ACC112 (cell line): ENCODE measurements around the gene RNF144A.

ENCODE experiments used
- H2AFZ ChIP-seq: fragments of 200-600 bp; sonication (generic); one replicate; pipeline ENCODE4 v1.6.0; 2017; ENCODE audit warnings: antibody characterized with exemption, low read length; ENCODE audit not compliant: unreplicated experiment
- H3K27ac ChIP-seq: fragments of 200-600 bp; sonication (generic); 2 replicates; pipeline ENCODE4 v1.5.1; 2014; ENCODE audit warnings: low read depth, mild to moderate bottlenecking, antibody characterized with exemption, low read length, moderate library complexity
- H3K27me3 ChIP-seq: fragments of 200-600 bp; sonication (generic); 2 replicates; pipeline ENCODE4 v1.6.1; 2014; ENCODE audit warnings: mild to moderate bottlenecking, antibody characterized with exemption, low read length, moderate library complexity, mixed read lengths; ENCODE audit not compliant: insufficient read depth
- H3K36me3 ChIP-seq: fragments of 200-600 bp; sonication (generic); 2 replicates; pipeline ENCODE4 v1.6.1; 2016; ENCODE audit warnings: mild to moderate bottlenecking, antibody characterized with exemption, low read length, moderate library complexity, mixed read lengths; ENCODE audit not compliant: insufficient read depth
- H3K4me1 ChIP-seq: fragments of 200-600 bp; sonication (generic); one replicate; pipeline ENCODE4 v1.6.1; 2016; ENCODE audit warnings: low read length, mixed read lengths; ENCODE audit not compliant: insufficient read depth, unreplicated experiment, control insufficient read depth
- H3K4me3 ChIP-seq: fragments of 200-600 bp; sonication (generic); 2 replicates; pipeline ENCODE4 v1.5.1; 2014; ENCODE audit warnings: mild to moderate bottlenecking, low read depth, low read length
- H3K79me2 ChIP-seq: fragments of 200-600 bp; sonication (generic); one replicate; pipeline ENCODE4 v1.6.0; 2016; ENCODE audit warnings: low read length; ENCODE audit not compliant: control insufficient read depth, unreplicated experiment, insufficient read depth

The RNF144A gene

DNA sequence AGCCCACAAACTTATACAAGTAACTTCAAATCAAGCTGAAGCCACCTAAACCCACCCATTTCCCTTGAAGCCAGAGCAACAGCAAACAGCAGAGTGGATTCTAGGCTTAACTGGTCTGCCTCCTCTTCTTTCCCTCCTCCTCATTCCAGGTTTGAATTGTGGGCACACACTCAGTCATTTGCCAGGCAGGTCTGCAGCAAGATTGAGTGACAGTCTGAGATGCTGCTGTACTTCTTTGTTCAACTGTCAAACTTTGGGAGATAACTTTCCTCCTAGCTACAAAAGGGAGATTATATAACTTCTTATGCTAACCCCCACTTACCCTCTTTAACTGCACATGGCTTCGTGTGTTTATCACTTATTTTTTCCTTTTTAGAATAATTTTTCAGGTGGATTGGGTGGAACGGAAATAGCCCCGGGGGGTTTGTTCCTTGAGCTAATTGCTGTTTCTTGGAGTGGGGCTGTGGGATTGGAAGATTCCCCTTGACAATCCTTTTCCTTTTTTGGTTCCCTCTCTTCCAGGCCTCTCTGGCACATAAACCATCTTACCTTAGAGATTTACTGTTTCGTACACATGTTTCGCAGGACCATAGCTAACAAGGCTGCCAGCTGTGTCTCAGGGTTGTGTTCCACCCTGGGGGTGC, 55.0 kb downstream of the RNF144A start:
- H3K79me2 ChIP-seq: no peaks in the 10 kb centered on the region
- no peaks in the 10 kb centered on the region for H3K27me3 ChIP-seq
- peaks cover 16% of the 10 kb centered on the region for H3K4me1 ChIP-seq
- no peak overlapping the region for H3K4me3 ChIP-seq
- no peaks in the 10 kb centered on the region for H3K36me3 ChIP-seq
- no peak overlapping the region for H2AFZ ChIP-seq
- no peak overlapping the region for H3K27ac ChIP-seq

GRCh38 chr2:6973895-6974545, 56.8 kb downstream of the RNF144A start:
- no peak overlapping the region for H3K27ac ChIP-seq
- H2AFZ ChIP-seq: no peak overlapping the region
- no peaks in the 10 kb centered on the region for H3K27me3 ChIP-seq
- no peaks in the 10 kb centered on the region for H3K79me2 ChIP-seq
- no peak overlapping the region for H3K4me3 ChIP-seq
- no peaks in the 10 kb centered on the region for H3K36me3 ChIP-seq
- peaks cover 20% of the 10 kb centered on the region for H3K4me1 ChIP-seq

DNA sequence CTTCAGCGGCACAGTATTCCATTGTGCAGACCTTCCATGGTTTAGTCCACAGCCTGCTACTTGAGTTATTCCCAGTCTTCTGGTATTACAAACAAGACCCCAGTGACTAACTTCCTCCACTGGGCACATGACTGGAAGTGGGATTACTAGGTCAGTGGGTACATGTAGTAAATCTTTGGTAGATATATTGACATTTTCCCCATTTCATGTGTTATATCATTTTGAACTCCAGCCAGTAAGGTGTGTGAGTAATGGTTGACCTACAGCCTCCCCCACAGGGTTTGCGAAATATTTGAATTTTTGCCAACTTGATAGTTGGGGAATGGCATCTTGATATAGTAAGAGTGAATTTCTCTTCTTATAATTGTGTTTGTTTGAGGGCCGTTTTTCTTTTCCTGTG, 58.8 kb downstream of the RNF144A start:
- peaks cover 20% of the 10 kb centered on the region for H3K4me1 ChIP-seq
- no peaks in the 10 kb centered on the region for H3K36me3 ChIP-seq
- H3K27ac ChIP-seq: peak overlapping the region; percentile 23; the same call in 1 of the 2 replicates
- H3K4me3 ChIP-seq: no peak overlapping the region
- H2AFZ ChIP-seq: no peak overlapping the region
- no peaks in the 10 kb centered on the region for H3K79me2 ChIP-seq
- H3K27me3 ChIP-seq: no peaks in the 10 kb centered on the region

DNA sequence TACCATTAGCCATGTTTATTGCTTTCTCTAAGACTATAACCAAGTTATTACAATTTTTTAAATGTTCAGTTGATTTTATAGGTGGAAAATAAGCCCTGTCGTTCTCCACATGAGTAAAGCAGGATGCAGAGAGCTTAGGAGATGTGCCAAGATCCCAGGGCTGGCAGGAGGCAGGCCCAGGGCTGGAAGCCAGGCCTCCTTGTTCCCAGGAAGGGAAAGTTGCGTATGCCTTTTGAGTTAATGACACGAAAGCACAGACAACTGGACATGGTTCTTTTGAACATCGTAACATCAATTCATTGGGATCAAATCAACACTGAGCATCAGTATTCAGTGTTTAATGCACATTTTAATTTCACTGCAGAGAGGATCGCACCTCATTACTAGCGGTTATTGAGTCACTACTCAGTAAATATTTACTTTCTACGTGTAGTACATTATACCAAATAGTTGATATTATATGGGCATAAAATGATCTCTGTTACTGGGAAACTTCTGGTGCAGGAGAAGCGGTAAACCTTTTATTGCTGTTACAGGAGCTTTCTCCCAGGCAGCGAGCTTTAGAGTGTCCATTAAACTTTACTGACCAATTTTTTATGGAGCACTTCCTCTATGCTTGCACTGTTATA, 60.0 kb downstream of the RNF144A start:
- no peaks in the 10 kb centered on the region for H3K79me2 ChIP-seq
- peaks cover 20% of the 10 kb centered on the region for H3K4me1 ChIP-seq
- no peak overlapping the region for H3K4me3 ChIP-seq
- H3K27ac ChIP-seq: peak overlapping the region; percentile 2; the same call in 1 of the 2 replicates
- no peak overlapping the region for H2AFZ ChIP-seq
- H3K36me3 ChIP-seq: no peaks in the 10 kb centered on the region
- no peaks in the 10 kb centered on the region for H3K27me3 ChIP-seq

- no peaks in the 10 kb centered on the region for H3K79me2 ChIP-seq
- H3K36me3 ChIP-seq: no peaks in the 10 kb centered on the region
- no peaks in the 10 kb centered on the region for H3K27me3 ChIP-seq
- H3K4me1 ChIP-seq: peaks cover 20% of the 10 kb centered on the region
- no peak overlapping the region for H2AFZ ChIP-seq
- H3K27ac ChIP-seq: no peak overlapping the region
- no peak overlapping the region for H3K4me3 ChIP-seq
These were observed 60.6 kb downstream of the RNF144A start for GRCh38 chr2:6977786-6978185.

DNA sequence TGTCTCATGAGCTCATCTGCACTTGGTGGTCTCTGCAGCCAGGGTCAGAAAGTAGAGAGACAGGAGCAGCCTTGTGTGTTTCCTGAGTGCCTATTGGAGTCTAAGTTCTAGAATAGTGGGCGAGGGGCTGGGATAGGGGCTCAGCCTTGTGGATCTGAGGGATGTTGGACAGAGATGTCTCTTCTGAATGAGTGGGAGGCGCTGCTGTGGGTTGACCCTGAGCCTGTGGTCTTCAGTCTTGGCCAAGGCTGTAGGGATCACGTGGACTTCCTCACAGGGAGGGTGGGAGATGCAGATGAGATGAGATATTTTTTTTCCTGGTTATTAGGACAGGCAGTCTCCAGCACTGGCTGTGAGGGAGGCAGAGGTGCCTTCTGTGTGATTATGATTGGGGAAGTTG, 61.8 kb downstream of the RNF144A start:
- H3K4me1 ChIP-seq: peaks cover 20% of the 10 kb centered on the region
- H3K79me2 ChIP-seq: no peaks in the 10 kb centered on the region
- H3K36me3 ChIP-seq: no peaks in the 10 kb centered on the region
- H3K27me3 ChIP-seq: no peaks in the 10 kb centered on the region
- no peak overlapping the region for H3K27ac ChIP-seq
- H2AFZ ChIP-seq: no peak overlapping the region
- H3K4me3 ChIP-seq: no peak overlapping the region

DNA sequence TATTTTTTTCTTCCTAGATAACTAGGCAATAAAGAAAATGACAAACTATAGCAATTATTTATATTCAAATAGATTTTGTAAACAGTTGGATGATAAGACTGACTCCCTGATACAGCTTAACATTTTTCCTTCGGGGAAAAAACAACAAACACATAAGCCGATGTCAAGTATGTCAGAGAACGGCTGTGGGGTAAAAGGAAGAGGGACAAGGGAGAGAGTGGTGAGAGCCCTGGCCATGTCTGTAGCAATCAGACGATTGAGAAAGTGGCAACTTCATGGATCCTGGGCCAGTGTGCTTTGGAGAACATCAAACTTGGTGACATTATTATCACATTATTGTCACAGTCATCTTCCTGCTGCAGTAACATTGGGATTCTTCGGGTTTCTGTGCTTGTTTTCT, 65.2 kb downstream of the RNF144A start:
- Histone ChIP-seq H3K27me3 (no peaks in the 10 kb centered on the region), H3K36me3 (no peaks in the 10 kb centered on the region), H3K27ac (no peak overlapping the region), H3K4me3 (no peak overlapping the region), H3K79me2 (no peaks in the 10 kb centered on the region), H2AFZ (no peak overlapping the region), H3K4me1 (peaks cover 8% of the 10 kb centered on the region)

DNA sequence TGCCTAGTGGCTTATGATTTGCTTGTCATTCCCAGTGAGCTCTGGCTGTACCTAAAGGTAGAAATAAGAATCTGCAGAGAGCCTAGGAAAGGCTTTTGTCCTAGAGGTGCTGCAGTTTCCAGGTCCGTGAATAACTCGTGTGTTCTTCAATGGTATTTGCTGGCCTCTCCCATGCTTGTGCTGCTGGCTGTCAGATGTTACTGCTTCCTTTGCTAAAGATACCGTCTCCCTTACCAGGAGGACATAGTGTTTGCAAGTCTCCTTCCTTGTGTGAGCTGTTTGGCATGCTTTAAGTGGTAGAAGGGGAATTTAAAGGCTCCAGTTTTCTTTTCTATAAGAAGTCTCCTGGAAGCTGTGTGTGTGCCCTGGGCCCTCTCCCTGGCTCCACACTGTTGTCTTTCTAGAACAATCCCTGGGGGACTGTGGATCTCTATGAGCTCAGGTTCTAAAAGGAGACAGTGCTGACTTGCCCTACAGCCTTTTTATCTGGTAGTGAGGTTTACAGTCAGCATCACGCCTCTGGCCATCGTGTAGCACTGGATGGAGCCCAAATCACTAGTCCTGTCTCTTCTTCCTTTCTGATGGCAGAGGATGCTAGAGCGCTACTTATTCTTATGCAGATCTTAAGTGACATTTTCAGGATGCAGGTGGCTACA, 65.8 kb downstream of the RNF144A start:
- Histone ChIP-seq H3K4me1 (peaks cover 7% of the 10 kb centered on the region), H2AFZ (no peak overlapping the region), H3K79me2 (no peaks in the 10 kb centered on the region), H3K36me3 (no peaks in the 10 kb centered on the region), H3K4me3 (no peak overlapping the region), H3K27me3 (no peaks in the 10 kb centered on the region), H3K27ac (no peak overlapping the region)

- Histone ChIP-seq H3K79me2 (no peaks in the 10 kb centered on the region), H3K27ac (peak overlapping the region; percentile 36; the same call in 1 of the 2 replicates)
These were observed 69.2 kb downstream of the RNF144A start for GRCh38 chr2:6986301-6986911.

GRCh38 chr2:6986912-6987361, 69.7 kb downstream of the RNF144A start:
- Histone ChIP-seq H3K4me3 (no peak overlapping the region), H3K27ac (peak overlapping the region; percentile 36; the same call in 1 of the 2 replicates), H3K27me3 (no peaks in the 10 kb centered on the region), H3K36me3 (no peaks in the 10 kb centered on the region), H2AFZ (no peak overlapping the region), H3K79me2 (no peaks in the 10 kb centered on the region), H3K4me1 (peaks cover 7% of the 10 kb centered on the region)

More at GRCh38 chr2:6986301-6986911, 69.2 kb downstream of the RNF144A start:
- Histone ChIP-seq H3K4me3 (no peak overlapping the region), H3K27me3 (no peaks in the 10 kb centered on the region), H3K4me1 (peaks cover 7% of the 10 kb centered on the region), H2AFZ (no peak overlapping the region), H3K36me3 (no peaks in the 10 kb centered on the region)
